Neuronal stem cell (in vitro differentiated cells): ENCODE results near the gene TMEM101.
"Not testable (repeated sequence)": the region's sequence is repeated elsewhere in the genome, so short reads cannot be mapped to it uniquely, and the experiment has no call there.

Source experiments
- DNase-seq: peaks from one replicate; pipeline ENCODE4 v3.0.0-alpha.2; 2013; ENCODE audit warnings: low spot score
- H2AFZ ChIP-seq: one replicate; pipeline ENCODE4 v1.6.1; 2013; ENCODE audit warnings: mild to moderate bottlenecking, low read length, inconsistent platforms
- H2AK5ac ChIP-seq: 2 replicates; pipeline ENCODE4 v1.6.1; 2013; ENCODE audit warnings: low read depth, mild to moderate bottlenecking, inconsistent platforms, low read length, moderate library complexity, mixed read lengths
- H2BK120ac ChIP-seq: 2 replicates; pipeline ENCODE4 v1.6.1; 2013; ENCODE audit warnings: low read depth, mild to moderate bottlenecking, inconsistent platforms, low read length, moderate library complexity, mixed read lengths
- H2BK12ac ChIP-seq: one replicate; pipeline ENCODE4 v1.6.1; 2013; ENCODE audit warnings: low read length, inconsistent platforms
- H2BK15ac ChIP-seq: 2 replicates; pipeline ENCODE4 v1.6.1; 2013; ENCODE audit warnings: mild to moderate bottlenecking, low read length, inconsistent platforms, mixed read lengths
- H2BK5ac ChIP-seq: one replicate; pipeline ENCODE4 v1.6.1; 2013; ENCODE audit warnings: inconsistent platforms, mild to moderate bottlenecking, low read length, moderate library complexity
- H3K14ac ChIP-seq: one replicate; pipeline ENCODE4 v1.6.1; 2013; ENCODE audit warnings: low read length, inconsistent platforms
- H3K18ac ChIP-seq: 2 replicates; pipeline ENCODE4 v1.6.1; 2013; ENCODE audit warnings: low read length, inconsistent platforms
- H3K23ac ChIP-seq: 2 replicates; pipeline ENCODE4 v1.6.1; 2013; ENCODE audit warnings: low read depth, mild to moderate bottlenecking, mixed read lengths, low read length, inconsistent platforms; ENCODE audit not compliant: poor library complexity
- H3K27ac ChIP-seq: replicated peaks from 3 replicates; pipeline ENCODE4 v1.5.1; 2013; ENCODE audit warnings: low read length, inconsistent platforms
- H3K27me3 ChIP-seq, 3 experiments: 2 replicates each; pipeline ENCODE4 v1.6.1; 2013; ENCODE audit warnings: low read length in 3 of 3, mild to moderate bottlenecking in 2 of 3, inconsistent platforms in 1 of 3, low read depth in 1 of 3, mixed read lengths in 1 of 3, moderate library complexity in 1 of 3; ENCODE audit not compliant: control insufficient read depth in 3 of 3, insufficient read depth in 3 of 3
- H3K36me3 ChIP-seq, 2 donors: replicated peaks in 1 of 2; 2 replicates each; pipeline ENCODE4 v1.6.1; 2013; ENCODE audit warnings: low read length in 2 of 2; ENCODE audit not compliant: control insufficient read depth in 2 of 2, insufficient read depth in 2 of 2
- H3K4ac ChIP-seq: 2 replicates; pipeline ENCODE4 v1.6.1; 2013; ENCODE audit warnings: inconsistent platforms, mild to moderate bottlenecking, low read length, moderate library complexity
- H3K4me1 ChIP-seq, 2 donors: 1 replicate in 1 of 2; 2 replicates in 1 of 2; pipeline ENCODE4 v1.6.1; 2013; ENCODE audit warnings: low read length in 2 of 2, low read depth in 1 of 2; ENCODE audit not compliant: control insufficient read depth in 2 of 2, insufficient read depth in 1 of 2
- H3K4me2 ChIP-seq: one replicate; pipeline ENCODE4 v1.6.1; 2013; ENCODE audit warnings: mild to moderate bottlenecking, low read length, inconsistent platforms; ENCODE audit not compliant: insufficient read depth, poor library complexity, severe bottlenecking
- H3K4me3 ChIP-seq, 2 donors: 2 replicates each; pipeline ENCODE4 v1.5.1; 2013; ENCODE audit warnings: low read length in 2 of 2, mild to moderate bottlenecking in 2 of 2, inconsistent platforms in 1 of 2, moderate library complexity in 1 of 2
- H3K79me1 ChIP-seq: one replicate; pipeline ENCODE4 v1.6.1; 2013; ENCODE audit warnings: low read depth, mild to moderate bottlenecking, inconsistent platforms, low read length, moderate library complexity
- H3K9ac ChIP-seq: one replicate; pipeline ENCODE4 v1.6.1; 2013; ENCODE audit warnings: mild to moderate bottlenecking, low read depth, low read length, inconsistent platforms; ENCODE audit not compliant: poor library complexity
- H3K9me3 ChIP-seq, 2 donors: replicated peaks in 1 of 2; 2 replicates each; pipeline versions ENCODE3 to v1.6.1; 2013; ENCODE audit warnings: low read length in 2 of 2, mild to moderate bottlenecking in 2 of 2, inconsistent platforms in 1 of 2, low read depth in 1 of 2, mixed read lengths in 1 of 2, moderate library complexity in 1 of 2; ENCODE audit not compliant: control insufficient read depth in 2 of 2, insufficient read depth in 1 of 2
- H4K8ac ChIP-seq: one replicate; pipeline ENCODE4 v1.6.1; 2013; ENCODE audit warnings: low read depth, mild to moderate bottlenecking, inconsistent platforms, low read length, moderate library complexity
- H4K91ac ChIP-seq: one replicate; pipeline ENCODE4 v1.6.1; 2013; ENCODE audit warnings: low read length, low read depth, mild to moderate bottlenecking, inconsistent platforms; ENCODE audit not compliant: poor library complexity
- WGBS, 2 donors: extraction: QIAGEN DNeasy Blood & Tissue Kit; methylation state at CpG; one replicate each; pipeline ENCODE4 v1.1.7; 2013; ENCODE audit warnings: missing lambda C conversion rate in 2 of 2, mixed read lengths in 1 of 2; ENCODE audit not compliant: insufficient read length in 2 of 2, insufficient replicate concordance in 1 of 2; ENCODE audit errors: extremely low coverage in 2 of 2; 5-methylcytosine and 5-hydroxymethylcytosine counted together

The TMEM101 gene

GRCh38 chr17:43974382-43975266 lies 40.1 kb downstream of the TMEM101 start:
- no peak overlapping the region for H3K27ac ChIP-seq
- no peak overlapping the region for H2BK120ac ChIP-seq
- peaks cover 0 to 31% (median 0%) of the 10 kb centered on the region in 3 experiments for H3K27me3 ChIP-seq
- no peaks in the 10 kb centered on the region for H3K79me1 ChIP-seq
- H3K9ac ChIP-seq, result no peak overlapping the region
- H3K4me2 ChIP-seq, result no peak overlapping the region
- H3K18ac ChIP-seq, result peak overlapping the region; percentile 54
- no peak overlapping the region for H3K14ac ChIP-seq
- H3K4me1 ChIP-seq, result peaks cover 3% of the 10 kb centered on the region in 2 donors
- no peak overlapping the region for H2BK12ac ChIP-seq
- no peak overlapping the region for H3K4me3 ChIP-seq
- H2AK5ac ChIP-seq, result no peak overlapping the region
- no peaks in the 10 kb centered on the region for H3K9me3 ChIP-seq
- no CpG with 5 or more reads among the region's 14 CpGs for WGBS, 2 donors
- DNase-seq, result no peak
- no peak overlapping the region for H4K8ac ChIP-seq
- no peaks in the 10 kb centered on the region for H3K36me3 ChIP-seq
- H3K23ac ChIP-seq, result no peak overlapping the region
- H3K4ac ChIP-seq, result no peak overlapping the region
- no peak overlapping the region for H2BK5ac ChIP-seq
- H2BK15ac ChIP-seq, result no peak overlapping the region
- peak overlapping the region; percentile 49 for H2AFZ ChIP-seq
- H4K91ac ChIP-seq, result no peak overlapping the region

GRCh38 chr17:43972444-43973212 lies 42.1 kb downstream of the TMEM101 start:
- not testable (repeated sequence) for H2BK12ac ChIP-seq, DNase-seq, H4K91ac ChIP-seq, H3K4me2 ChIP-seq, H3K4ac ChIP-seq, H3K36me3 ChIP-seq, H3K4me3 ChIP-seq, H2BK5ac ChIP-seq, H2AFZ ChIP-seq, H3K4me1 ChIP-seq, H2BK15ac ChIP-seq, H3K9me3 ChIP-seq, H2AK5ac ChIP-seq, H4K8ac ChIP-seq, H3K23ac ChIP-seq, H2BK120ac ChIP-seq, H3K14ac ChIP-seq, H3K79me1 ChIP-seq, H3K18ac ChIP-seq, H3K9ac ChIP-seq, H3K27ac ChIP-seq
- no CpG with 5 or more reads among the region's 22 CpGs for WGBS, 2 donors
- peaks cover 0 to 22% (median 0%) of the 10 kb centered on the region in 3 experiments for H3K27me3 ChIP-seq

- H3K4me2 ChIP-seq, H3K4me3 ChIP-seq, H2BK12ac ChIP-seq, H3K18ac ChIP-seq, H2BK120ac ChIP-seq, H4K8ac ChIP-seq, H3K23ac ChIP-seq, H3K36me3 ChIP-seq, H3K9ac ChIP-seq, H2BK5ac ChIP-seq, H3K9me3 ChIP-seq, H2BK15ac ChIP-seq, H3K27ac ChIP-seq, H2AK5ac ChIP-seq, H3K14ac ChIP-seq, DNase-seq, H2AFZ ChIP-seq, H3K79me1 ChIP-seq, H3K4ac ChIP-seq, H4K91ac ChIP-seq, H3K4me1 ChIP-seq: not testable (repeated sequence)
- no CpG with 5 or more reads among the region's 2 CpGs for WGBS, 2 donors
- H3K27me3 ChIP-seq, result peaks cover 0 to 23% (median 0%) of the 10 kb centered on the region in 3 experiments
These were observed 43.3 kb downstream of the TMEM101 start for GRCh38 chr17:43971436-43971835.

GRCh38 chr17:43970366-43970765 lies 44.4 kb downstream of the TMEM101 start:
- H3K14ac ChIP-seq, result no peak overlapping the region
- H3K27me3 ChIP-seq, result peaks cover 0 to 25% (median 0%) of the 10 kb centered on the region in 3 experiments
- no peak overlapping the region for H3K4me2 ChIP-seq
- no peak overlapping the region for H2AK5ac ChIP-seq
- H3K9ac ChIP-seq, result no peak overlapping the region
- no peaks in the 10 kb centered on the region for H3K36me3 ChIP-seq
- no peak overlapping the region for H3K18ac ChIP-seq
- H3K27ac ChIP-seq, result no peak overlapping the region
- no peak overlapping the region for H2BK15ac ChIP-seq
- H3K9me3 ChIP-seq, result no peaks in the 10 kb centered on the region
- no peak for DNase-seq
- H4K8ac ChIP-seq, result no peak overlapping the region
- no peaks in the 10 kb centered on the region for H3K79me1 ChIP-seq
- H2BK120ac ChIP-seq, result no peak overlapping the region
- no peak overlapping the region for H3K23ac ChIP-seq
- H3K4ac ChIP-seq, result no peak overlapping the region
- no peak overlapping the region for H2AFZ ChIP-seq
- H4K91ac ChIP-seq, result no peak overlapping the region
- no peak overlapping the region for H3K4me3 ChIP-seq
- whole genome bisulfite sequencing, 2 donors, result no CpG with 5 or more reads among the region's 4 CpGs
- no peak overlapping the region for H2BK5ac ChIP-seq
- H2BK12ac ChIP-seq, result no peak overlapping the region
- peaks cover 3% of the 10 kb centered on the region in 2 donors for H3K4me1 ChIP-seq
